Activated CD8-positive, alpha-beta memory T cell treated with anti-CD3 and anti-CD28 coated beads, Interleukin-2, amount 50 U/mL, for 1 hour (primary cell): ENCODE data around the gene PDLIM5.
"Not testable (repeated sequence)": the region's sequence is repeated elsewhere in the genome, so short reads cannot be mapped to it uniquely, and the experiment has no call there.

Experiments used
- DNase-seq: peaks from one replicate; pipeline ENCODE4 v3.0.0-alpha.2; 2020; ENCODE audit errors: extremely low read depth

Gene PDLIM5

GRCh38 chr4:94462572-94462971 lies 10.8 kb downstream of the PDLIM5 start:
- DNase-seq: no peak

GRCh38 chr4:94463771-94464170 lies 12.0 kb downstream of the PDLIM5 start:
- no peak for DNase-seq

GRCh38 chr4:94466371-94466770 lies 14.6 kb downstream of the PDLIM5 start:
- no peak for DNase-seq

GRCh38 chr4:94466923-94467322 lies 15.2 kb downstream of the PDLIM5 start:
- no peak for DNase-seq

- DNase-seq: no peak
Observed at GRCh38 chr4:94468093-94468769, 16.5 kb downstream of the PDLIM5 start.

GRCh38 chr4:94469221-94469784 lies 17.6 kb downstream of the PDLIM5 start:
- no peak for DNase-seq

GRCh38 chr4:94470132-94470531 lies 18.4 kb downstream of the PDLIM5 start:
- no peak for DNase-seq

- not testable (repeated sequence) for DNase-seq
Observed at GRCh38 chr4:94470782-94471181, 19.0 kb downstream of the PDLIM5 start.

- DNase-seq: no peak
Observed at GRCh38 chr4:94472056-94472826, 20.5 kb downstream of the PDLIM5 start.

GRCh38 chr4:94475050-94475449 lies 23.3 kb downstream of the PDLIM5 start:
- no peak for DNase-seq

GRCh38 chr4:94475794-94476193 lies 24.1 kb downstream of the PDLIM5 start:
- DNase-seq: no peak

GRCh38 chr4:94477227-94477626 lies 25.5 kb downstream of the PDLIM5 start:
- DNase-seq: no peak

GRCh38 chr4:94478805-94479204 lies 27.1 kb downstream of the PDLIM5 start:
- not testable (repeated sequence) for DNase-seq

GRCh38 chr4:94479358-94480141 lies 27.8 kb downstream of the PDLIM5 start:
- no peak for DNase-seq

GRCh38 chr4:94480362-94480951 lies 28.7 kb downstream of the PDLIM5 start:
- no peak for DNase-seq

GRCh38 chr4:94483895-94484294 lies 32.2 kb downstream of the PDLIM5 start:
- no peak for DNase-seq

- DNase-seq: no peak
Observed at GRCh38 chr4:94484818-94485217, 33.1 kb downstream of the PDLIM5 start.

GRCh38 chr4:94486372-94486801 lies 34.6 kb downstream of the PDLIM5 start:
- DNase-seq: no peak

- no peak for DNase-seq
Observed at GRCh38 chr4:94488670-94489069, 36.9 kb downstream of the PDLIM5 start.

GRCh38 chr4:94489098-94489497 lies 37.4 kb downstream of the PDLIM5 start:
- DNase-seq: no peak

- no peak for DNase-seq
Observed at GRCh38 chr4:94490437-94490836, 38.7 kb downstream of the PDLIM5 start.

- DNase-seq: no peak
Observed at GRCh38 chr4:94491322-94491721, 39.6 kb downstream of the PDLIM5 start.
